Left lung (tissue), 10 donors: ENCODE results near the gene KRT4. TPM values are rescaled to one million over a fixed set of nuclear protein-coding genes. Genes with fewer than 3 reads are reported as not detected.

Source experiments
- ATAC-seq: fragments of 200-7000 bp; cut with Tn5 transposase; one replicate; pipeline ENCODE4 v1.9.1; 2020; ENCODE audit warnings: moderate library complexity
- DNase-seq, 4 donors: peaks; one replicate each; pipeline ENCODE4 v3.0.0-alpha.2; 2013 to 2020
- H3K27ac ChIP-seq, 2 donors: fragments of 200-600 bp; sonication (generic) in 1 of 2; one replicate each; pipeline versions ENCODE4 v1.5.0 to v1.8.0; 2020 to 2021
- H3K27me3 ChIP-seq, 2 donors: fragments of 200-600 bp; sonication (generic) in 1 of 2; one replicate each; pipeline versions ENCODE4 v1.5.0 to v1.8.0; 2020 to 2021
- H3K36me3 ChIP-seq, 2 donors: fragments of 200-600 bp; sonication (generic) in 1 of 2; one replicate each; pipeline versions ENCODE4 v1.5.0 to v1.8.0; 2020 to 2021
- H3K4me1 ChIP-seq, 2 donors: fragments of 200-600 bp; one replicate each; pipeline ENCODE4 v1.8.0; 2021
- H3K4me3 ChIP-seq, 2 donors: fragments of 200-600 bp; sonication (generic) in 1 of 2; one replicate each; pipeline versions ENCODE4 v1.5.0 to v1.8.0; 2020 to 2021; ENCODE audit warnings: mild to moderate bottlenecking in 1 of 2
- H3K9me3 ChIP-seq, 2 donors: fragments of 200-600 bp; sonication (generic) in 1 of 2; one replicate each; pipeline versions ENCODE4 v1.5.0 to v1.8.0; 2020 to 2021
- intact Hi-C, 2 donors: fragments of 100-400 bp; cut with DNase I; formaldehyde crosslinking; loops; one replicate each; pipeline versions ENCODE4 v1.11.2 to v1.14.2; 2022
- polyA plus RNA-seq, 6 donors: library from polyadenylated mRNA; unstranded; fragments of 120-200 nt; gene quantifications; one replicate each; pipeline ENCODE4 v1.2.1, GENCODE V29; 2013; ENCODE audit not compliant: insufficient read length in 6 of 6
- total RNA-seq, 2 donors: library from RNA; stranded (reverse); fragmentation: NEBNext Ultra II Directional; extraction: Animal tissue kit (Norgen Biotek cat#: 25700); gene quantifications; one replicate each; pipeline ENCODE4 v1.2.1, GENCODE V29; 2021
- TF ChIP-seq, protein P1 (sequence below), 2 donors: fragments of 200-600 bp; sonication (generic) in 1 of 2; IDR thresholded peaks; one replicate each; pipeline versions ENCODE4 v1.5.0 to v1.8.0; 2021; ENCODE audit warnings: antibody characterized with exemption in 2 of 2
- donor health status: DM: no; HTN: yes; CAD: no.
- donor health status: DM: no; HTN: no; CAD: no.

KRT4 gene
- total and polyA plus RNA-seq, 8 donors = 0.47 to 9.4 (median 2.6) TPM

DNA sequence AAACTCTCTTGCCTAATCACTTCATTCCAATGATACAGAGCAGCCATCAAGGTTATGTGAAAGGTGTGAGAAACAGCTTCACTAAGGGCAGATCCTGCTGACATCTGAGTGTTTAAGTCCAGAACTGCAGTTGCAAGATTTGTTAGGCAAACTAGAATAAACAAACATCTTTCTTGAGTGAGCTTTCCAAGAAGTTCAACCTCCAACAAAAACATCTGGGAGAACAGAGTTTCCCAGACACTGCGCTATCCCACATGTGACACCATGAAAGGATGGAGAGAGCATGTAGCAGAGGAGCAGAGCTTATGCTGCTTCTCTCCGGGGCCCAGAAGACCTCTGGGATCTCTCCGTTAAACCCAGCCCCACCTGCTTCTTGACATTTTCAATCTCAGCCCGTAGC, 42.4 kb downstream of the KRT4 start:
- intact Hi-C loops = no loop called here
- no peak for ATAC-seq

DNA sequence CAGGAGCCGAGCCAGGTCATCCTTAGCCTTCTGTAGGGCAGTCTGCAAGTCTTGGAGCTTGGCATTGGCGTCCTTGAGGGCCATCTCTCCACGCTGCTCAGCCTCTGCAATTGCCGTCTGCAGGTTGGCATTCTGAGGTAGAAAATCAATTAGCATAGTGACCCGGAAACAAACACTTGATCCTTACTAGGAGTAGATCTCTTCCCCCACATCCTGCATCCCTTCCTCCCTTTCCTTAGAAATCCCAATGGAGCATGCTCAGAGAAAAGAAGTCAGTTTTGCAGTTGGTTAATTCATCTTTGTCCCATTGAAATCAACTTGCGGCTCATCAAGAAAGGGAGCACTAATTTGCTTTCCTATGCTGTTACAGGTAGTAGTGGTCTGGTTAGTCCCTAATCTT, 42.8 kb downstream of the KRT4 start:
- no peak overlapping the region for H3K4me3 ChIP-seq
- intact Hi-C loops = no loop called here
- H3K27ac ChIP-seq = no peak overlapping the region
- ATAC-seq = no peak
- DNase-seq = no peak
- H3K4me1 ChIP-seq = no peaks in the 10 kb centered on the region
- TF ChIP-seq, protein P1, sequence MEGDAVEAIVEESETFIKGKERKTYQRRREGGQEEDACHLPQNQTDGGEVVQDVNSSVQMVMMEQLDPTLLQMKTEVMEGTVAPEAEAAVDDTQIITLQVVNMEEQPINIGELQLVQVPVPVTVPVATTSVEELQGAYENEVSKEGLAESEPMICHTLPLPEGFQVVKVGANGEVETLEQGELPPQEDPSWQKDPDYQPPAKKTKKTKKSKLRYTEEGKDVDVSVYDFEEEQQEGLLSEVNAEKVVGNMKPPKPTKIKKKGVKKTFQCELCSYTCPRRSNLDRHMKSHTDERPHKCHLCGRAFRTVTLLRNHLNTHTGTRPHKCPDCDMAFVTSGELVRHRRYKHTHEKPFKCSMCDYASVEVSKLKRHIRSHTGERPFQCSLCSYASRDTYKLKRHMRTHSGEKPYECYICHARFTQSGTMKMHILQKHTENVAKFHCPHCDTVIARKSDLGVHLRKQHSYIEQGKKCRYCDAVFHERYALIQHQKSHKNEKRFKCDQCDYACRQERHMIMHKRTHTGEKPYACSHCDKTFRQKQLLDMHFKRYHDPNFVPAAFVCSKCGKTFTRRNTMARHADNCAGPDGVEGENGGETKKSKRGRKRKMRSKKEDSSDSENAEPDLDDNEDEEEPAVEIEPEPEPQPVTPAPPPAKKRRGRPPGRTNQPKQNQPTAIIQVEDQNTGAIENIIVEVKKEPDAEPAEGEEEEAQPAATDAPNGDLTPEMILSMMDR (IDR thresholded peaks at IDR 0.05) = no peak
- H3K36me3 ChIP-seq = no peaks in the 10 kb centered on the region
- no peaks in the 10 kb centered on the region for H3K9me3 ChIP-seq
- peaks cover 0 to 54% of the 10 kb centered on the region in 2 donors for H3K27me3 ChIP-seq

More for the DNA sequence above, 42.4 kb downstream of the KRT4 start:
- TF ChIP-seq, protein P1 (IDR thresholded peaks at IDR 0.05) = no peak
- Histone ChIP-seq H3K27me3 (peaks cover 0 to 54% of the 10 kb centered on the region in 2 donors), H3K9me3 (no peaks in the 10 kb centered on the region), H3K36me3 (no peaks in the 10 kb centered on the region), H3K4me3 (no peak overlapping the region), H3K27ac (no peak overlapping the region), H3K4me1 (no peaks in the 10 kb centered on the region)
- DNase-seq = no peak

- no peaks in the 10 kb centered on the region for H3K4me1 ChIP-seq
- ATAC-seq (no peak), DNase-seq (no peak)
- no peak overlapping the region for H3K4me3 ChIP-seq
- TF ChIP-seq, protein P1 (IDR thresholded peaks at IDR 0.05) = no peak
- no peak overlapping the region for H3K27ac ChIP-seq
- no peaks in the 10 kb centered on the region for H3K36me3 ChIP-seq
- intact Hi-C loops = no loop called here
- H3K27me3 ChIP-seq = peaks cover 0 to 54% of the 10 kb centered on the region in 2 donors
- H3K9me3 ChIP-seq = no peaks in the 10 kb centered on the region
Measured at GRCh38 chr12:52769946-52770345, 44.0 kb downstream of the KRT4 start.

DNA sequence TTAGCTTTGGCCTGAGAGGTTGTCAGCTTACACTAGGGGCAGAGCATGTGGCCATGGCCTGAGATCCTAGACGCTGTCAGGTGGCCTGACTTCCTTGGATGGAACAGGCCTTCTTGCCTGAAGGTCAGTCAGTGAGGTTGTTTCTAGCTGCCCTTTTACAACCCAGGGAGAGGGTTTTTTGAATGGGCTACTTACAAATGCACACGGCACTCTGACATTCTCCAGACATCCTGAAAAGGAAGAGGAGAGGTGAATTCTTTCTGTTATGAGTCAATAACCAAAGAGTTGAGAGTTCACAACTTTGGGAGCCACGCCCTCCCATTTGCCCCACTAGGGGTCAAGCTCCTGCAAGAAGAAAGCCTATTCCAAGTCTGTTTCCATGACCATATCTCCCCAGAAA, 44.6 kb downstream of the KRT4 start:
- no peak for DNase-seq
- ATAC-seq = no peak
- intact Hi-C loops = no loop called here
- Histone ChIP-seq H3K27me3 (peaks cover 0 to 53% of the 10 kb centered on the region in 2 donors), H3K36me3 (no peaks in the 10 kb centered on the region), H3K9me3 (no peaks in the 10 kb centered on the region), H3K4me1 (no peaks in the 10 kb centered on the region), H3K4me3 (no peak overlapping the region), H3K27ac (no peak overlapping the region)
- TF ChIP-seq, protein P1 (IDR thresholded peaks at IDR 0.05) = no peak

DNA sequence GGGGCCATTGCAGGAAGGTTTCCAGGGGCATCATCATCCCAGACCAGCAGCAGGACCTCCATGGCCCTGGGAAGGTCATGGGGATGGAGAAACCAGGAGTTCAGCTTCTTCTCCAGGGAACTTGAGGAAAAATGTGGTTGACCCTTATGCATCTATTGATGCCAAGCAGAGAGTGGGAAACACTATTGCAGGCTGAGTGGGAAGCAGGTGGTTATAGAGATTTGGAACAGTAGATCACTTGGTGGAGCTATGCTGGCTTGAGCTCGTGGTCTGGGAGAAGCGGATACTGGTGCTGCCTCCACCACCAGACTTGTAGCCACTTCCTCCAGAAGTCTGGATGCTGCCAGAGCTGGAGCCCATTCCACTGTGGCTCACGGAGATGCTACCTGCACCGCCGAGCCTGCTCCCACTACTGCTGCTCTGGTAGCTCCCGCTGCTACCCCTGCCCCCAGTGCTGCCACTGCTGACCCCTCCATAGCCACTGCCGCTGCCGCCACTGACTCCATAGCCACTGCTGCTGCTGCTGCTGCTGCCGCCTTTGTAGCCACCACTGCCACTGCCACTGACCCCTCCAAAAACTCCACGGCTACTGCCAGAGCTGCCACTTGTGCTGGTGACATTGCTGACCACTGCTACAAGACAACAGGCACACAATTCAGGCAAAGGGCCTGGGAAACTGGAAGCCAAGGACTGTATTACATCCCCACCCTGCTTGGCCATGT, 45.3 kb downstream of the KRT4 start:
- H3K4me1 ChIP-seq = no peaks in the 10 kb centered on the region
- H3K4me3 ChIP-seq = no peak overlapping the region
- H3K9me3 ChIP-seq = no peaks in the 10 kb centered on the region
- TF ChIP-seq, protein P1 (IDR thresholded peaks at IDR 0.05) = no peak
- ATAC-seq = no peak
- DNase-seq = no peak
- no peak overlapping the region for H3K27ac ChIP-seq
- intact Hi-C loops = no loop called here
- H3K36me3 ChIP-seq = no peaks in the 10 kb centered on the region
- H3K27me3 ChIP-seq = peaks cover 0 to 46% of the 10 kb centered on the region in 2 donors
